Small intestine (tissue), 7 donors: ENCODE results near the gene MRPL48. TPM values are rescaled to one million over a fixed set of nuclear protein-coding genes. Genes with fewer than 3 reads are reported as not detected.
"Not testable (repeated sequence)": the region's sequence is repeated elsewhere in the genome, so short reads cannot be mapped to it uniquely, and the experiment has no call there.

Experiments used
- DNase-seq, 2 donors: peaks; one replicate each; pipeline versions ENCODE4 v3.0.0 to v3.0.0-alpha.2; 2013
- FAIRE-seq: peaks from 2 replicates; lab custom pipeline; 2012; peaks lifted over from hg19 to GRCh38; lab: Jason Lieb, UNC
- H3K27ac ChIP-seq, 3 donors: one replicate each; pipeline ENCODE4 v1.5.1; 2013; ENCODE audit warnings: low read length in 2 of 3, mild to moderate bottlenecking in 2 of 3, control low read depth in 1 of 3, inconsistent platforms in 1 of 3, low read depth in 1 of 3, moderate library complexity in 1 of 3
- H3K27me3 ChIP-seq, 3 donors: one replicate each; pipeline ENCODE4 v1.6.1; 2013; ENCODE audit warnings: low read length in 3 of 3, inconsistent platforms in 1 of 3; ENCODE audit not compliant: control insufficient read depth in 3 of 3, insufficient read depth in 3 of 3
- H3K36me3 ChIP-seq, 3 donors: one replicate each; pipeline ENCODE4 v1.6.1; 2013; ENCODE audit warnings: low read length in 3 of 3, inconsistent platforms in 1 of 3, low read depth in 1 of 3, mild to moderate bottlenecking in 1 of 3, moderate library complexity in 1 of 3; ENCODE audit not compliant: control insufficient read depth in 3 of 3, insufficient read depth in 2 of 3
- H3K4me1 ChIP-seq, 3 donors: one replicate each; pipeline ENCODE4 v1.6.1; 2013; ENCODE audit warnings: low read length in 2 of 3, inconsistent platforms in 1 of 3, low read depth in 1 of 3, mild to moderate bottlenecking in 1 of 3, moderate library complexity in 1 of 3; ENCODE audit not compliant: control insufficient read depth in 3 of 3, insufficient read depth in 2 of 3
- H3K4me3 ChIP-seq, 3 donors: one replicate each; pipeline ENCODE4 v1.5.1; 2013; ENCODE audit warnings: low read length in 3 of 3, control low read depth in 1 of 3, inconsistent platforms in 1 of 3, low read depth in 1 of 3, mild to moderate bottlenecking in 1 of 3, moderate library complexity in 1 of 3
- H3K9me3 ChIP-seq, 2 donors: one replicate each; pipeline ENCODE4 v1.6.1; 2013; ENCODE audit warnings: low read depth in 1 of 2, low read length in 1 of 2; ENCODE audit not compliant: control insufficient read depth in 2 of 2, insufficient read depth in 1 of 2
- WGBS, 3 donors: extraction: QIAGEN DNeasy Blood & Tissue Kit; methylation state at CpG; one replicate each; pipeline ENCODE4 v1.1.7; 2013; 5-methylcytosine and 5-hydroxymethylcytosine counted together
- polyA plus RNA-seq, 4 donors: library from polyadenylated mRNA; stranded (reverse) in 3 of 4; unstranded in 1 of 4; fragments of 200-250 nt in 3 of 4; fragments of 120-200 nt in 1 of 4; gene quantifications; one replicate each; pipeline versions ENCODE4 v1.2.1 to v1.2.3, GENCODE V29; 2013
- donor health status: healthy with polysubstance abuse.
- donor health status: control.
- donor health status: control.
- donor health status: Bipolar disorder and iron deficiency.
- donor health status: healthy.

The MRPL48 gene
- polyA plus RNA-seq, 4 donors, result 38.9 to 74.3 (median 58.9) TPM

GRCh38 chr11:73760135-73760678, 27.5 kb upstream of the MRPL48 start:
- FAIRE-seq (no peak), DNase-seq (peak; percentile 32 to 72)
- Histone ChIP-seq H3K4me1 (peaks cover 0 to 7% (median 3%) of the 10 kb centered on the region in 3 donors), H3K9me3 (no peaks in the 10 kb centered on the region), H3K27ac (peak overlapping the region; percentile 95 to 99 (median 98)), H3K27me3 (peaks cover 0 to under 1% (median 0%) of the 10 kb centered on the region in 3 donors), H3K36me3 (peaks cover 0 to 6% (median 0%) of the 10 kb centered on the region in 3 donors), H3K4me3 (peak overlapping the region; percentile 93 to 99 (median 98))
- 0 to 1% (median 1%) methylated on average over 40 to 44 of the region's 44 CpGs for WGBS, 3 donors

- FAIRE-seq, result no peak
- Histone ChIP-seq H3K36me3 (peaks cover 0 to 6% (median 0%) of the 10 kb centered on the region in 3 donors), H3K4me1 (peaks cover 0 to 7% (median 3%) of the 10 kb centered on the region in 3 donors), H3K9me3 (no peaks in the 10 kb centered on the region), H3K27me3 (peaks cover 0 to 4% (median 0%) of the 10 kb centered on the region in 3 donors), H3K27ac (peak within 1 kb of the TSS; percentile 95 to 99 (median 98)), H3K4me3 (peak within 1 kb of the TSS; percentile 93 to 99 (median 98))
- WGBS, 3 donors, result 0 to 1% (median 1%) methylated on average over 46 to 74 of the region's 74 CpGs
- peak; percentile 100 for DNase-seq
These were observed 26.8 kb upstream of the MRPL48 start, which contains the start of gene RAB6A for GRCh38 chr11:73760679-73761402. Gene RAB6A (minus strand): TSS chr11:73761074. CDS start chr11:73760635, 439 bp downstream.

GRCh38 chr11:73761403-73761945, 26.2 kb upstream of the MRPL48 start:
- DNase-seq (no peak), FAIRE-seq (no peak)
- peak overlapping the region; percentile 57 to 99 (median 98) for H3K27ac ChIP-seq
- H3K4me1 ChIP-seq, result peaks cover 0 to 7% (median 3%) of the 10 kb centered on the region in 3 donors
- H3K9me3 ChIP-seq, result no peaks in the 10 kb centered on the region
- peak overlapping the region; percentile 22 to 45 (median 33) for H3K4me3 ChIP-seq
- WGBS, 3 donors, result 42 to 52% (median 47%) methylated on average over 13 to 16 of the region's 16 CpGs
- peaks cover 0 to 4% (median 0%) of the 10 kb centered on the region in 3 donors for H3K27me3 ChIP-seq
- peaks cover 0 to 3% (median 0%) of the 10 kb centered on the region in 3 donors for H3K36me3 ChIP-seq

- H3K9me3 ChIP-seq, result no peaks in the 10 kb centered on the region
- H3K4me1 ChIP-seq, result peaks cover 0 to 3% (median under 1%) of the 10 kb centered on the region in 3 donors
- no peaks in the 10 kb centered on the region for H3K36me3 ChIP-seq
- H3K27ac ChIP-seq, result no peak overlapping the region
- no peak for DNase-seq
- H3K4me3 ChIP-seq, result no peak overlapping the region
- no peak for FAIRE-seq
- H3K27me3 ChIP-seq, result peaks cover 0 to 4% (median 0%) of the 10 kb centered on the region in 3 donors
These were observed 24.9 kb upstream of the MRPL48 start for GRCh38 chr11:73762732-73763131.

- Histone ChIP-seq H3K4me3 (no peak overlapping the region), H3K27me3 (peaks cover 0 to 4% (median 0%) of the 10 kb centered on the region in 3 donors), H3K9me3 (no peaks in the 10 kb centered on the region), H3K27ac (no peak overlapping the region), H3K4me1 (no peaks in the 10 kb centered on the region), H3K36me3 (no peaks in the 10 kb centered on the region)
- DNase-seq, result no peak
- FAIRE-seq, result no peak
- WGBS, 3 donors, result 59 to 86% (median 83%) methylated on average over 1 of the region's 1 CpG
These were observed 20.9 kb upstream of the MRPL48 start for GRCh38 chr11:73766763-73767162.

- 87 to 92% (median 89%) methylated on average over 7 of the region's 7 CpGs for WGBS, 3 donors
- not testable (repeated sequence) for H3K27ac ChIP-seq, H3K9me3 ChIP-seq, DNase-seq, H3K27me3 ChIP-seq, H3K36me3 ChIP-seq, H3K4me3 ChIP-seq, FAIRE-seq, H3K4me1 ChIP-seq
These were observed 16.9 kb upstream of the MRPL48 start for GRCh38 chr11:73770811-73771210.

GRCh38 chr11:73779084-73779902, 8.4 kb upstream of the MRPL48 start:
- Histone ChIP-seq H3K27ac (peak overlapping the region; percentile 92 to 100 (median 99)), H3K4me3 (peak overlapping the region; percentile 43 to 58 (median 56)), H3K36me3 (no peaks in the 10 kb centered on the region), H3K27me3 (no peaks in the 10 kb centered on the region), H3K9me3 (no peaks in the 10 kb centered on the region), H3K4me1 (peaks cover 0 to 17% (median 3%) of the 10 kb centered on the region in 3 donors)
- WGBS, 3 donors, result 0 to 1% (median 0%) methylated on average over 28 to 30 of the region's 30 CpGs
- peak; percentile 99 for DNase-seq
- no peak for FAIRE-seq

- WGBS, 3 donors, result 94 to 95% (median 94%) methylated on average over 6 of the region's 6 CpGs
- H3K4me3 ChIP-seq, result no peak overlapping the region
- no peaks in the 10 kb centered on the region for H3K36me3 ChIP-seq
- H3K4me1 ChIP-seq, result peaks cover 0 to 17% (median 3%) of the 10 kb centered on the region in 3 donors
- no peaks in the 10 kb centered on the region for H3K27me3 ChIP-seq
- FAIRE-seq (no peak), DNase-seq (no peak)
- no peak overlapping the region for H3K27ac ChIP-seq
- H3K9me3 ChIP-seq, result no peaks in the 10 kb centered on the region
These were observed 6.4 kb upstream of the MRPL48 start for GRCh38 chr11:73781303-73781702.
